ENCODE data around the gene POTEF.

DNA sequence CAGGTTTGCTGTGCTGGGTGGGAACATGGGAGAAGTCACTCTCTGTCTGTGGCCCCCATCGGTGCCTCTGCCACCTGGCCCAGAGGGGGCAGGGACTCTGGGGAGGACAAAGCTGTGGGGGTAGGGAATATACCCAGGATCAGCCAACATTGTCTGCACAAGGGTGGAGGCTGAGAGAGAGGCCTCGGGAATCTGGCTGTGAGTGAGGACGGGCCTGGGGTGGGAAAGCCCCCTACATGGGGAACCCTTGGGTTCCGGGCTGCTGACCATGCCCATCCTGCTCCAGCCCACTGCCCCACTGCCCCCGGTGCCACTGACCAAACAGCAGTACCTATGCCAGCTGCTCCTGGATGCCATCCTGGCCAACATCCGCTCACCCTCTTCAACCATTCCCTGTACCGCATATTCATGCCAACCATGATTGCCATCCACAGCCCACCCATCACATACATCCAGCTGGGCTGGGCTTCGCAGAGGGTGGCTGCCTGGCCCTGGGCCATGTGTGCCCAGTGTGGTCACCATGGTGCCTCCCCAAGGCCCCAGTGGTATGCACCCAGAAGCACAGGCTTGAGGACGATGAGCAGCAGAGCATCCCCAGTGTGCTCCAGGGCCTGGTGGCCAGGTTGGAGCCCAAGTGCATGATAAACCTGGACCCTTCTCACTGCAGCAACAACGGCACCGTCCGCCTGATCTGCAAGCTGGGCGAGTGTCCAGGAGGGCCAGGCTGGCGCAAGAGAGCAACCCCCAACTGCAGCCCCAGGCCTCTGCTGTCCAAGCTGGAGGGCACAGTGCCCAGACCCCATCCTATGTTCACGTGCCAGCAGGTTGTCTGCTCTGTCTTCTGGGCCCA, 6.9 kb upstream of the POTEF start:
- TF ChIP-seq SP2 (tag by site-specific recombination; IDR thresholded peaks at IDR 0.05): no peak
- TF ChIP-seq, protein P1, sequence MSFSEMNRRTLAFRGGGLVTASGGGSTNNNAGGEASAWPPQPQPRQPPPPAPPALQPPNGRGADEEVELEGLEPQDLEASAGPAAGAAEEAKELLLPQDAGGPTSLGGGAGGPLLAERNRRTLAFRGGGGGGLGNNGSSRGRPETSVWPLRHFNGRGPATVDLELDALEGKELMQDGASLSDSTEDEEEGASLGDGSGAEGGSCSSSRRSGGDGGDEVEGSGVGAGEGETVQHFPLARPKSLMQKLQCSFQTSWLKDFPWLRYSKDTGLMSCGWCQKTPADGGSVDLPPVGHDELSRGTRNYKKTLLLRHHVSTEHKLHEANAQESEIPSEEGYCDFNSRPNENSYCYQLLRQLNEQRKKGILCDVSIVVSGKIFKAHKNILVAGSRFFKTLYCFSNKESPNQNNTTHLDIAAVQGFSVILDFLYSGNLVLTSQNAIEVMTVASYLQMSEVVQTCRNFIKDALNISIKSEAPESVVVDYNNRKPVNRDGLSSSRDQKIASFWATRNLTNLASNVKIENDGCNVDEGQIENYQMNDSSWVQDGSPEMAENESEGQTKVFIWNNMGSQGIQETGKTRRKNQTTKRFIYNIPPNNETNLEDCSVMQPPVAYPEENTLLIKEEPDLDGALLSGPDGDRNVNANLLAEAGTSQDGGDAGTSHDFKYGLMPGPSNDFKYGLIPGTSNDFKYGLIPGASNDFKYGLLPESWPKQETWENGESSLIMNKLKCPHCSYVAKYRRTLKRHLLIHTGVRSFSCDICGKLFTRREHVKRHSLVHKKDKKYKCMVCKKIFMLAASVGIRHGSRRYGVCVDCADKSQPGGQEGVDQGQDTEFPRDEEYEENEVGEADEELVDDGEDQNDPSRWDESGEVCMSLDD (tag by site-specific recombination; IDR thresholded peaks at IDR 0.05): no peak
- TF ChIP-seq, protein P2, sequence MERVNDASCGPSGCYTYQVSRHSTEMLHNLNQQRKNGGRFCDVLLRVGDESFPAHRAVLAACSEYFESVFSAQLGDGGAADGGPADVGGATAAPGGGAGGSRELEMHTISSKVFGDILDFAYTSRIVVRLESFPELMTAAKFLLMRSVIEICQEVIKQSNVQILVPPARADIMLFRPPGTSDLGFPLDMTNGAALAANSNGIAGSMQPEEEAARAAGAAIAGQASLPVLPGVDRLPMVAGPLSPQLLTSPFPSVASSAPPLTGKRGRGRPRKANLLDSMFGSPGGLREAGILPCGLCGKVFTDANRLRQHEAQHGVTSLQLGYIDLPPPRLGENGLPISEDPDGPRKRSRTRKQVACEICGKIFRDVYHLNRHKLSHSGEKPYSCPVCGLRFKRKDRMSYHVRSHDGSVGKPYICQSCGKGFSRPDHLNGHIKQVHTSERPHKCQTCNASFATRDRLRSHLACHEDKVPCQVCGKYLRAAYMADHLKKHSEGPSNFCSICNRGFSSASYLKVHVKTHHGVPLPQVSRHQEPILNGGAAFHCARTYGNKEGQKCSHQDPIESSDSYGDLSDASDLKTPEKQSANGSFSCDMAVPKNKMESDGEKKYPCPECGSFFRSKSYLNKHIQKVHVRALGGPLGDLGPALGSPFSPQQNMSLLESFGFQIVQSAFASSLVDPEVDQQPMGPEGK (tag by site-specific recombination; IDR thresholded peaks at IDR 0.05): no peak
- TF ChIP-seq ZNF202 (tag by site-specific recombination; IDR thresholded peaks at IDR 0.05; ENCODE audit: borderline replicate concordance): no peak
- TF ChIP-seq, protein P3, sequence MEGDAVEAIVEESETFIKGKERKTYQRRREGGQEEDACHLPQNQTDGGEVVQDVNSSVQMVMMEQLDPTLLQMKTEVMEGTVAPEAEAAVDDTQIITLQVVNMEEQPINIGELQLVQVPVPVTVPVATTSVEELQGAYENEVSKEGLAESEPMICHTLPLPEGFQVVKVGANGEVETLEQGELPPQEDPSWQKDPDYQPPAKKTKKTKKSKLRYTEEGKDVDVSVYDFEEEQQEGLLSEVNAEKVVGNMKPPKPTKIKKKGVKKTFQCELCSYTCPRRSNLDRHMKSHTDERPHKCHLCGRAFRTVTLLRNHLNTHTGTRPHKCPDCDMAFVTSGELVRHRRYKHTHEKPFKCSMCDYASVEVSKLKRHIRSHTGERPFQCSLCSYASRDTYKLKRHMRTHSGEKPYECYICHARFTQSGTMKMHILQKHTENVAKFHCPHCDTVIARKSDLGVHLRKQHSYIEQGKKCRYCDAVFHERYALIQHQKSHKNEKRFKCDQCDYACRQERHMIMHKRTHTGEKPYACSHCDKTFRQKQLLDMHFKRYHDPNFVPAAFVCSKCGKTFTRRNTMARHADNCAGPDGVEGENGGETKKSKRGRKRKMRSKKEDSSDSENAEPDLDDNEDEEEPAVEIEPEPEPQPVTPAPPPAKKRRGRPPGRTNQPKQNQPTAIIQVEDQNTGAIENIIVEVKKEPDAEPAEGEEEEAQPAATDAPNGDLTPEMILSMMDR (tag by site-specific recombination; IDR thresholded peaks at IDR 0.05): no peak
- no peak for TF ChIP-seq ZNF133 (tag by site-specific recombination; IDR thresholded peaks at IDR 0.05)
- no peak for TF ChIP-seq ZNF530 (tag by site-specific recombination; IDR thresholded peaks at IDR 0.05; ENCODE audit: low read depth)
- TF ChIP-seq ZNF768 (tag by site-specific recombination; IDR thresholded peaks at IDR 0.05): no peak
- no peak for TF ChIP-seq ZNF629 (tag by site-specific recombination; IDR thresholded peaks at IDR 0.05)
- TF ChIP-seq ZBTB49 (tag by site-specific recombination; IDR thresholded peaks at IDR 0.05; ENCODE audit: low read depth): no peak
- TF ChIP-seq ZNF341 (tag by site-specific recombination; IDR thresholded peaks at IDR 0.05; ENCODE audit: low read depth): no peak
- TF ChIP-seq HOXA7 (CRISPR knock-in tag; IDR thresholded peaks at IDR 0.05; ENCODE audit: borderline replicate concordance): no peak
- no peak for TF ChIP-seq KLF17 (tag by site-specific recombination; IDR thresholded peaks at IDR 0.05)
- TF ChIP-seq, protein P4, sequence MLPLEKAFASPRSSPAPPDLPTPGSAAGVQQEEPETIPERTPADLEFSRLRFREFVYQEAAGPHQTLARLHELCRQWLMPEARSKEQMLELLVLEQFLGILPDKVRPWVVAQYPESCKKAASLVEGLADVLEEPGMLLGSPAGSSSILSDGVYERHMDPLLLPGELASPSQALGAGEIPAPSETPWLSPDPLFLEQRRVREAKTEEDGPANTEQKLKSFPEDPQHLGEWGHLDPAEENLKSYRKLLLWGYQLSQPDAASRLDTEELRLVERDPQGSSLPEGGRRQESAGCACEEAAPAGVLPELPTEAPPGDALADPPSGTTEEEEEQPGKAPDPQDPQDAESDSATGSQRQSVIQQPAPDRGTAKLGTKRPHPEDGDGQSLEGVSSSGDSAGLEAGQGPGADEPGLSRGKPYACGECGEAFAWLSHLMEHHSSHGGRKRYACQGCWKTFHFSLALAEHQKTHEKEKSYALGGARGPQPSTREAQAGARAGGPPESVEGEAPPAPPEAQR (tag by site-specific recombination; IDR thresholded peaks at IDR 0.05): no peak

Data from HEK293 (cell line).